ENCODE measurements around the gene ANO3. TPM values are rescaled to one million over a fixed set of nuclear protein-coding genes. Genes with fewer than 3 reads are reported as not detected.

The ANO3 gene
- polyA plus RNA-seq, 3 donors, result not detected

- Mint-ChIP-seq H3K9me3 (peaks cover 0 to 4% (median 0%) of the 10 kb centered on the region in 7 donors), H3K27me3 (ENCODE audit: low read depth in 3 of 3) (no peaks in the 10 kb centered on the region), H3K36me3 (no peaks in the 10 kb centered on the region), H3K27ac (no peak overlapping the region), H3K4me3 (no peak overlapping the region), H3K4me1 (no peaks in the 10 kb centered on the region)
- no peak overlapping the region for H3K27ac ChIP-seq (ENCODE audit: low read depth in 1 of 2, low read length in 2 of 2)
- intact Hi-C loops (cut with micrococcal nuclease), result no loop called here
- H2AFZ ChIP-seq (ENCODE audit: insufficient read depth, low read depth, low read length, poor library complexity, severe bottlenecking), result no peak overlapping the region
- no peak for TF ChIP-seq CTCF (IDR thresholded peaks at IDR 0.05)
- no peaks in the 10 kb centered on the region for H3K36me3 ChIP-seq (replicated peaks in 1 of 2; ENCODE audit: control insufficient read depth in 1 of 2, insufficient read depth in 2 of 2, low read length in 2 of 2)
- H3K4me1 ChIP-seq (ENCODE audit: control insufficient read depth in 1 of 2, insufficient read depth in 2 of 2, low read length in 2 of 2), result no peaks in the 10 kb centered on the region
- WGBS (ENCODE audit: insufficient coverage), result no CpG with 5 or more reads among the region's 2 CpGs
- no peak overlapping the region for H3K4me3 ChIP-seq (replicated peaks in 1 of 3; ENCODE audit: low read depth in 2 of 3, low read length in 3 of 3)
- no peaks in the 10 kb centered on the region for H3K79me2 ChIP-seq (ENCODE audit: insufficient read depth, low read length)
- H3K9ac ChIP-seq (ENCODE audit: insufficient read depth, low read length, poor library complexity, severe bottlenecking), result no peak overlapping the region
- no peaks in the 10 kb centered on the region for H3K9me3 ChIP-seq (replicated peaks in 1 of 2; ENCODE audit: control insufficient read depth in 1 of 2, insufficient read depth in 1 of 2, low read length in 2 of 2)
- H4K20me1 ChIP-seq (ENCODE audit: insufficient read depth, low read length), result no peaks in the 10 kb centered on the region
- no peak for DNase-seq
- no peaks in the 10 kb centered on the region for H3K27me3 ChIP-seq (ENCODE audit: control insufficient read depth in 2 of 2, insufficient read depth in 2 of 2, low read length in 2 of 2)
- H3K4me2 ChIP-seq (replicated peaks; ENCODE audit: extremely low read depth, low read length, poor library complexity, severe bottlenecking), result no peak overlapping the region
Measured at GRCh38 chr11:26698224-26698623, 366.3 kb downstream of the ANO3 start.

DNA sequence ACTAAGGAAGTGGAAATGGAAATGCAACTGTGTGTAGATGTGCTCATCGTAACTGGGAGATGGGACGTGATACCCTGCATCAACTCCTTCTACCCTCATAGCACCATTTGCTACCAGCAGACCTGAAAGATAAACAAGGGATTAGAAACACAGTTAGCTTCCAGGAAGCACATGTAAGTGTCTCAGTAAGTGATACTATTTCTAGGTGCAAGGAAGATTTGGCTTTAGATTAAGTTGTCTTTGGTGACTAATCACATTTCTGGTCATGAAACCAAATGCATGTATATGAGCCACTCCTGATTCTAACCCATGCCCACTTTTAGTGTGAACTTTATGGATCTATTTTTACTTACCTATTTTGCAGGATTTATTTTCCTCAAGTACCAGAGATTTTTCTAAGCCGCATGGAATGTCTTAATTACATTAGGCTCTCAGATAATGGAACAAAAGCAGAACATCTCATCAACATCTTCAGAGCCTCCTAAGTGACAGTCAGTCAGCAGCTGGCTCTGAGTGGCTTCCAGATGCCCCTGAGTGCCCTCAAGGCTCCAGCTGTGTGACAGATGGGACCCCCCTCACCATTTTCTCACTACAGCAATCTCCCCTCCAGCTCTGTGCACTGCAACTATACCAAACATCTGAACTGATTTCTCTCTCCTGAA lies 368.8 kb downstream of the ANO3 start:
- Histone ChIP-seq H3K36me3 (replicated peaks in 1 of 2; ENCODE audit: control insufficient read depth in 1 of 2, insufficient read depth in 2 of 2, low read length in 2 of 2) (no peaks in the 10 kb centered on the region), H3K4me3 (replicated peaks in 1 of 3; ENCODE audit: low read depth in 2 of 3, low read length in 3 of 3) (no peak overlapping the region), H3K79me2 (ENCODE audit: insufficient read depth, low read length) (no peaks in the 10 kb centered on the region), H3K27me3 (ENCODE audit: control insufficient read depth in 2 of 2, insufficient read depth in 2 of 2, low read length in 2 of 2) (no peaks in the 10 kb centered on the region), H3K9me3 (replicated peaks in 1 of 2; ENCODE audit: control insufficient read depth in 1 of 2, insufficient read depth in 1 of 2, low read length in 2 of 2) (no peaks in the 10 kb centered on the region), H3K4me2 (replicated peaks; ENCODE audit: extremely low read depth, low read length, poor library complexity, severe bottlenecking) (no peak overlapping the region), H3K9ac (ENCODE audit: insufficient read depth, low read length, poor library complexity, severe bottlenecking) (no peak overlapping the region), H3K4me1 (ENCODE audit: control insufficient read depth in 1 of 2, insufficient read depth in 2 of 2, low read length in 2 of 2) (no peaks in the 10 kb centered on the region), H4K20me1 (ENCODE audit: insufficient read depth, low read length) (no peaks in the 10 kb centered on the region), H2AFZ (ENCODE audit: insufficient read depth, low read depth, low read length, poor library complexity, severe bottlenecking) (no peak overlapping the region), H3K27ac (ENCODE audit: low read depth in 1 of 2, low read length in 2 of 2) (no peak overlapping the region)
- DNase-seq, result no peak
- intact Hi-C loops (cut with micrococcal nuclease), result no loop called here
- Mint-ChIP-seq H3K27me3 (ENCODE audit: low read depth in 3 of 3) (no peaks in the 10 kb centered on the region), H3K9me3 (peaks cover 0 to 4% (median 0%) of the 10 kb centered on the region in 7 donors), H3K36me3 (no peaks in the 10 kb centered on the region), H3K27ac (no peak overlapping the region), H3K4me1 (no peaks in the 10 kb centered on the region), H3K4me3 (no peak overlapping the region)
- no CpG with 5 or more reads among the region's 3 CpGs for WGBS (ENCODE audit: insufficient coverage)
- no peak for TF ChIP-seq CTCF (IDR thresholded peaks at IDR 0.05)
